HEK293T (cell line): ENCODE data around the gene CADM3.

Source experiments
- CTCF ChIA-PET: fragments of 350-600 bp; formaldehyde crosslinking; extraction: SDS; loops from one replicate; lab custom pipeline; 2021; ENCODE audit warnings: antibody characterized with exemption, inconsistent platforms; lab: Yijun Ruan, JAX
- POLR2A ChIA-PET: fragments of 350-600 bp; formaldehyde crosslinking; extraction: SDS; loops from one replicate; lab custom pipeline; 2020; ENCODE audit warnings: antibody characterized with exemption, inconsistent platforms; lab: Yijun Ruan, JAX
- DNase-seq: peaks from one replicate; pipeline ENCODE4 v3.0.0; 2012; ENCODE audit warnings: mixed read lengths; ENCODE audit errors: extremely low spot score
- ARNT ChIP-seq: fragments of 450-650 bp; IDR thresholded peaks from 2 replicates; pipeline ENCODE4 v1.6.1; 2017; ENCODE audit warnings: mild to moderate bottlenecking
- BHLHE40 ChIP-seq: fragments of 450-650 bp; IDR thresholded peaks from 2 replicates; pipeline ENCODE4 v1.6.1; 2016; ENCODE audit warnings: mild to moderate bottlenecking, moderate library complexity, borderline replicate concordance
- CTBP1 ChIP-seq: fragments of 450-650 bp; IDR thresholded peaks from 2 replicates; pipeline ENCODE4 v1.6.1; 2016; ENCODE audit warnings: borderline replicate concordance
- ELF4 ChIP-seq: fragments of 450-650 bp; IDR thresholded peaks from 2 replicates; pipeline ENCODE4 v1.6.1; 2017; ENCODE audit warnings: antibody characterized with exemption
- FOXA1 ChIP-seq: fragments of 450-650 bp; IDR thresholded peaks from 2 replicates; pipeline ENCODE4 v1.6.1; 2016; ENCODE audit warnings: mild to moderate bottlenecking
- FOXK2 ChIP-seq: fragments of 450-650 bp; IDR thresholded peaks from 2 replicates; pipeline ENCODE4 v1.6.1; 2016; ENCODE audit warnings: mild to moderate bottlenecking
- FOXM1 ChIP-seq: fragments of 450-650 bp; IDR thresholded peaks from 2 replicates; pipeline ENCODE4 v1.6.1; 2017; ENCODE audit warnings: mild to moderate bottlenecking, borderline replicate concordance
- HDGF ChIP-seq: fragments of 450-650 bp; IDR thresholded peaks from 2 replicates; pipeline ENCODE4 v1.6.1; 2017; ENCODE audit warnings: antibody characterized with exemption, borderline replicate concordance
- L3MBTL2 ChIP-seq: fragments of 450-650 bp; conservative IDR thresholded peaks from 2 replicates; pipeline ENCODE4 v1.6.1; 2016; ENCODE audit warnings: mild to moderate bottlenecking
- LEF1 ChIP-seq: fragments of 450-650 bp; IDR thresholded peaks from 2 replicates; pipeline ENCODE4 v1.6.1; 2017; ENCODE audit warnings: mild to moderate bottlenecking, borderline replicate concordance
- NFRKB ChIP-seq: fragments of 450-650 bp; IDR thresholded peaks from 2 replicates; pipeline ENCODE4 v1.6.1; 2016; ENCODE audit warnings: mild to moderate bottlenecking, moderate library complexity
- SP1 ChIP-seq: fragments of 450-650 bp; IDR thresholded peaks from 2 replicates; pipeline ENCODE4 v1.6.1; 2017
- SUZ12 ChIP-seq: fragments of 450-650 bp; IDR thresholded peaks from 2 replicates; pipeline ENCODE4 v1.6.1; 2016; ENCODE audit warnings: mild to moderate bottlenecking
- TARDBP ChIP-seq: fragments of 450-650 bp; IDR thresholded peaks from 2 replicates; pipeline ENCODE4 v1.6.1; 2016
- ZNF384 ChIP-seq: fragments of 450-650 bp; IDR thresholded peaks from 2 replicates; pipeline ENCODE4 v1.6.1; 2016
- TF ChIP-seq, protein P1 (sequence below): fragments of 450-650 bp; IDR thresholded peaks from 2 replicates; pipeline ENCODE4 v1.6.1; 2016

CADM3 gene

GRCh38 chr1:159171254-159171687 is at the start of gene CADM3:
CADM3 (plus strand) TSS chr1:159171615; CDS start chr1:159171766, 151 bp downstream.
- no peak for TF ChIP-seq BHLHE40
- TF ChIP-seq SUZ12 = no peak
- TF ChIP-seq FOXK2 = no peak
- no peak for TF ChIP-seq ZNF384
- TF ChIP-seq L3MBTL2 = no peak
- no peak for TF ChIP-seq HDGF
- no peak for TF ChIP-seq CTBP1
- no peak for TF ChIP-seq TARDBP
- TF ChIP-seq FOXM1 = no peak
- DNase-seq = no peak
- POLR2A ChIA-PET = no interaction called here
- CTCF ChIA-PET = no interaction called here

GRCh38 chr1:159122005-159122621 is 49.3 kb upstream of the CADM3 start:
- TF ChIP-seq, protein P1, sequence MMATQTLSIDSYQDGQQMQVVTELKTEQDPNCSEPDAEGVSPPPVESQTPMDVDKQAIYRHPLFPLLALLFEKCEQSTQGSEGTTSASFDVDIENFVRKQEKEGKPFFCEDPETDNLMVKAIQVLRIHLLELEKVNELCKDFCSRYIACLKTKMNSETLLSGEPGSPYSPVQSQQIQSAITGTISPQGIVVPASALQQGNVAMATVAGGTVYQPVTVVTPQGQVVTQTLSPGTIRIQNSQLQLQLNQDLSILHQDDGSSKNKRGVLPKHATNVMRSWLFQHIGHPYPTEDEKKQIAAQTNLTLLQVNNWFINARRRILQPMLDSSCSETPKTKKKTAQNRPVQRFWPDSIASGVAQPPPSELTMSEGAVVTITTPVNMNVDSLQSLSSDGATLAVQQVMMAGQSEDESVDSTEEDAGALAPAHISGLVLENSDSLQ = no peak
- no peak for TF ChIP-seq BHLHE40
- no peak for TF ChIP-seq SUZ12
- TF ChIP-seq FOXM1 = no peak
- TF ChIP-seq CTBP1 = no peak
- no peak for TF ChIP-seq NFRKB
- TF ChIP-seq L3MBTL2 = no peak
- no peak for TF ChIP-seq ARNT
- no peak for TF ChIP-seq TARDBP
- TF ChIP-seq SP1 = no peak
- no peak for TF ChIP-seq FOXA1
- no peak for TF ChIP-seq ZNF384
- no peak for TF ChIP-seq ELF4
- TF ChIP-seq LEF1 = no peak
- TF ChIP-seq FOXK2 = no peak
- no peak for TF ChIP-seq HDGF
- ChIA-PET CTCF (no interaction called here), POLR2A (no interaction called here)
- no peak for DNase-seq

- no peak for DNase-seq
- no peak for TF ChIP-seq TARDBP
- no peak for TF ChIP-seq SUZ12
- no peak for TF ChIP-seq BHLHE40
- no peak for TF ChIP-seq FOXA1
- TF ChIP-seq ARNT = no peak
- TF ChIP-seq SP1 = no peak
- no peak for TF ChIP-seq HDGF
- TF ChIP-seq ELF4 = no peak
- TF ChIP-seq NFRKB = no peak
- TF ChIP-seq, protein P1 = no peak
- no peak for TF ChIP-seq CTBP1
- no peak for TF ChIP-seq ZNF384
- no peak for TF ChIP-seq L3MBTL2
- TF ChIP-seq FOXM1 = no peak
- no peak for TF ChIP-seq FOXK2
- TF ChIP-seq LEF1 = no peak
- POLR2A ChIA-PET = no interaction called here
- CTCF ChIA-PET = interaction anchor here (0.6 kb wide), 1 partner anchor 1018 kb away, joined by 3 read pairs; no protein-coding TSS in a partner anchor
These were observed 47.8 kb upstream of the CADM3 start for GRCh38 chr1:159123587-159123986.

GRCh38 chr1:159132271-159132881 is 39.0 kb upstream of the CADM3 start:
- TF ChIP-seq ZNF384 (no peak), TARDBP (no peak)
- peak; percentile 70 for DNase-seq
- ChIA-PET CTCF (interaction anchor here (0.6 to 4.5 kb wide), 10 partner anchors 15 to 759 kb away, joined by 3 to 37 read pairs (median 4); no protein-coding TSS in a partner anchor), POLR2A (no interaction called here)

- no peak for TF ChIP-seq TARDBP
- no peak for TF ChIP-seq CTBP1
- ChIA-PET POLR2A (no interaction called here), CTCF (no interaction called here)
- no peak for DNase-seq
These were observed 30.9 kb upstream of the CADM3 start for GRCh38 chr1:159140474-159140873.

DNA sequence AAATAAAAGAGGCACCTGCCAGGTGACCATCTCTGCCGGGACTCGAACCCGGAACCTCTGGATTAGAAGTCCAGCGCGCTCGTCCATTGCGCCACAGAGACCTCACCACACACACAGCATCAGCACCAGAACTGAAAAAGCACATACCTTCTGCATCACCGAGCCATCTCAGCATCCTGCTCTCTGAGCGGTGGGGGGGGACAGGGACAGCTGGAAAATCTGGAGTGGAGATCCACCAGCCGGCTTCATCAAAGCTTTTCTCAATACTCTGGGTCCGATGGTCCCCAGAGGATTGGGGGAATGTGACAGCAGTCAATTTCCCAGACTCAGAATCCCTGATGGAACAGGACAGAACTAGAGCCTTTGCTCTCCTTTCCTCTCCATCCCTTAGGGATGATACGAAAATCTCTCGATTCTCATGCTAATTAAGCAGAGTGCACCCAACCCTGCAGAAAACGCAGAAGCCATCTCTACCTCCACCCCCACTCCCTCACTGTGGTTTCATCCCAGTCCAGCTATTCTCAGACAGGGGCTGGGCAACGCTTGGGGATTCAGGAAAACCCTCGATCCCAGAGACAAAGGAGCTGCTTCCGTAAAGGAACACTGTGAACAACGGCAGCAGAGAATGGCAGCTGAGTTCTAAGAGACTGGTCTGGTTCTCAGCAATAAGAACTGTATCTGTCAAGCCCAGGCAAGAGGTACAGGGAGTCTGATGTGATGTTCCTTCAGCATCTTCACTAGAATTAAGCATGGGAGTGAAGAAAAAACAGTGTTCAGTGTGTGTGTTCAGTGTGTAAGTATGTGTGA is 29.6 kb upstream of the CADM3 start:
- POLR2A ChIA-PET = no interaction called here
- peak; percentile 19 for DNase-seq
- TF ChIP-seq BHLHE40 = no peak
- TF ChIP-seq CTBP1 = no peak
- no peak for TF ChIP-seq TARDBP
- TF ChIP-seq L3MBTL2 = no peak
- no peak for TF ChIP-seq SP1
- TF ChIP-seq FOXA1 = no peak
- TF ChIP-seq, protein P1 = no peak
- TF ChIP-seq ELF4 = no peak
- no peak for TF ChIP-seq FOXK2
- no peak for TF ChIP-seq ARNT
- no peak for TF ChIP-seq ZNF384
- CTCF ChIA-PET = interaction anchor here (1.3 kb wide), 1 partner anchor 9 kb away, joined by 3 read pairs; no protein-coding TSS in a partner anchor
